ENCODE results near the gene KLHL18. TPM values are rescaled to one million over a fixed set of nuclear protein-coding genes. Genes with fewer than 3 reads are reported as not detected.
"Not testable (repeated sequence)": the region's sequence is repeated elsewhere in the genome, so short reads cannot be mapped to it uniquely, and the experiment has no call there.

Gene KLHL18
- polyA plus RNA-seq, 1 donor = 15.8 TPM

GRCh38 chr3:47313341-47314055 is 30.8 kb downstream of the KLHL18 start:
- DNase-seq (ENCODE audit: low read depth) = no peak

GRCh38 chr3:47314056-47314764 is 31.5 kb downstream of the KLHL18 start:
- no peak for DNase-seq (ENCODE audit: low read depth)

GRCh38 chr3:47315069-47315647 is 32.4 kb downstream of the KLHL18 start:
- DNase-seq (ENCODE audit: low read depth) = peak; percentile 41

- not testable (repeated sequence) for DNase-seq (ENCODE audit: low read depth)
These were observed 33.4 kb downstream of the KLHL18 start for GRCh38 chr3:47316151-47316550.

GRCh38 chr3:47318916-47319315 is 36.2 kb downstream of the KLHL18 start:
- DNase-seq (ENCODE audit: low read depth) = no peak

GRCh38 chr3:47319956-47320355 is 37.2 kb downstream of the KLHL18 start:
- DNase-seq (ENCODE audit: low read depth) = no peak

- DNase-seq (ENCODE audit: low read depth) = no peak
These were observed 40.9 kb downstream of the KLHL18 start for GRCh38 chr3:47323431-47324277.

- DNase-seq (ENCODE audit: low read depth) = peak; percentile 61
These were observed 41.6 kb downstream of the KLHL18 start for GRCh38 chr3:47324278-47324865.

GRCh38 chr3:47333907-47334306 is 51.2 kb downstream of the KLHL18 start:
- DNase-seq (ENCODE audit: low read depth) = no peak

GRCh38 chr3:47337656-47338055 is 54.9 kb downstream of the KLHL18 start:
- DNase-seq (ENCODE audit: low read depth) = no peak

- DNase-seq (ENCODE audit: low read depth) = no peak
These were observed 57.2 kb downstream of the KLHL18 start for GRCh38 chr3:47339951-47340350.

- DNase-seq (ENCODE audit: low read depth) = no peak
These were observed 58.1 kb downstream of the KLHL18 start for GRCh38 chr3:47340866-47341265.

GRCh38 chr3:47342151-47342550 is 59.4 kb downstream of the KLHL18 start:
- DNase-seq (ENCODE audit: low read depth) = no peak

- DNase-seq (ENCODE audit: low read depth) = no peak
These were observed 60.1 kb downstream of the KLHL18 start for GRCh38 chr3:47342812-47343211.

GRCh38 chr3:47343471-47343971 is 60.8 kb downstream of the KLHL18 start:
- DNase-seq (ENCODE audit: low read depth) = no peak

- no peak for DNase-seq (ENCODE audit: low read depth)
These were observed 62.2 kb downstream of the KLHL18 start for GRCh38 chr3:47344971-47345370.

- DNase-seq (ENCODE audit: low read depth) = no peak
These were observed 64.6 kb downstream of the KLHL18 start for GRCh38 chr3:47347217-47347801.

GRCh38 chr3:47348411-47349154 is 65.8 kb downstream of the KLHL18 start:
- no peak for DNase-seq (ENCODE audit: low read depth)

GRCh38 chr3:47355010-47355409 is 72.3 kb downstream of the KLHL18 start:
- DNase-seq (ENCODE audit: low read depth) = no peak

- no peak for DNase-seq (ENCODE audit: low read depth)
These were observed 73.5 kb downstream of the KLHL18 start for GRCh38 chr3:47356201-47356600.

Measured in forelimb muscle (tissue), 1 donor.